ENCODE measurements around the gene LRRC59. TPM values are rescaled to one million over a fixed set of nuclear protein-coding genes. Genes with fewer than 3 reads are reported as not detected.

LRRC59 gene
- total RNA-seq, 1 donor from 2014 or later = 33.6 TPM

GRCh38 chr17:50365649-50366393 lies 31.5 kb downstream of the LRRC59 start:
- DNase-seq (ENCODE audit: low spot score) (no peak), ATAC-seq (no peak)
- intact Hi-C loops (cut with DNase I) = no loop called here

DNA sequence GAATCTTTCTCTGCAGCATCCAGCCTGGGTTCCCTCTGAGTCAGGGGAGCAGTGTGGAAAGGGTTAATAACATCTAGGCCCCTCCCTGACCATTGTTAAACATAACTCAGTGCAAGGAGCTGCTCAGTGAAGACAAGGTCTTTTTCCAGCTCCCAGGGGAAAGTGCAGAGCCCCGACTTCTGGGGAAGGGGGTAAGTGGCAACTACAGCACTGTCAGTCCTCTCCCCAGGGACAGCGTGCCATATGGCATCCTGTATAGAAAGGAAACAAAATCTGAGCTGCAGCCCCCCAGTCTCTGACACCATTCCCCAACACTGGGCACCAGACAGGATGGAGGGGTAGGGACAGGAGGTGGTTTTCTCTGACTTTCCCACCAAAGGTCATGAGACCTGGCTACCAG lies 32.2 kb downstream of the LRRC59 start:
- ATAC-seq = no peak
- no peak for DNase-seq (ENCODE audit: low spot score)
- intact Hi-C loops (cut with DNase I) = no loop called here

DNA sequence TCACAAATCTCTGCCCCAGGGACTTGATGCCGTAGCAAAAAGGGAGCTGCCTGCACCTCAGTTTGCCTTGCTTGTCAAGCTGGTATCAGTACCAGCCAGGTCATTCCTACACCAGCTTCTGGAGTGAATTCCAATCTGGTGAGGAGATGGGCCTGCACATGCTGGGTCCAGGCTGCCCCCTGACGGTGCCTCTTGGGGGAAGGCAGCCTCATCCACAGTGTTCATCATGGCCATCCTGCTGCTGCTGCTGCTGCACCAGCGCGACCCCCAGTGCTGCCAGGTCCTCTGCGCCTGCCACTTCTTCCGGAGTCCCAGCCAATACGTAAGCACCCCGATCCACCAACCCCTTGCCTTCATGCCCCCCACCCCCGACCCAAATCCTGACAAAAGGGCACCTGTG lies 32.6 kb downstream of the LRRC59 start:
- DNase-seq (ENCODE audit: low spot score) = no peak
- ATAC-seq = no peak
- intact Hi-C loops (cut with DNase I) = no loop called here

DNA sequence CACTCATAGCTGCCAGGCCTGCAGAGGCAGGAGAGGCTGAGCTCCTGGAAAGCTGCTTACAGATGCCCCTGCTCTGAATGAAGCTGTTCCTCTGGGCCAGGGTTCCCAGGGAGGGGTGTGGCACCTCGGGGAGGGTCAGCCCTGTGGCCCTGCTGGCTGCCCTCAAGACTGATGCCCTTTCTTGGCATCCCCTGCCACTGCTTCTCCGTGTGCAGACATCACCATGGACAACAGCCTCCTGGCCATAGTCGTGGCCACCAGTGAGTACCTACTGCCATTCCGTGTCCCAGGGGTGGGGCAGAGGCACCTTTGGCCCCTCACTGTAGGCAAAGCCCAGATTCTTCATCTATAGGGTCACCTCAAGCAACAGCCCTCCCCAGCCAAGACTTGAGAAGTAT lies 33.3 kb downstream of the LRRC59 start:
- DNase-seq (ENCODE audit: low spot score) (no peak), ATAC-seq (no peak)
- intact Hi-C loops (cut with DNase I) = no loop called here

DNA sequence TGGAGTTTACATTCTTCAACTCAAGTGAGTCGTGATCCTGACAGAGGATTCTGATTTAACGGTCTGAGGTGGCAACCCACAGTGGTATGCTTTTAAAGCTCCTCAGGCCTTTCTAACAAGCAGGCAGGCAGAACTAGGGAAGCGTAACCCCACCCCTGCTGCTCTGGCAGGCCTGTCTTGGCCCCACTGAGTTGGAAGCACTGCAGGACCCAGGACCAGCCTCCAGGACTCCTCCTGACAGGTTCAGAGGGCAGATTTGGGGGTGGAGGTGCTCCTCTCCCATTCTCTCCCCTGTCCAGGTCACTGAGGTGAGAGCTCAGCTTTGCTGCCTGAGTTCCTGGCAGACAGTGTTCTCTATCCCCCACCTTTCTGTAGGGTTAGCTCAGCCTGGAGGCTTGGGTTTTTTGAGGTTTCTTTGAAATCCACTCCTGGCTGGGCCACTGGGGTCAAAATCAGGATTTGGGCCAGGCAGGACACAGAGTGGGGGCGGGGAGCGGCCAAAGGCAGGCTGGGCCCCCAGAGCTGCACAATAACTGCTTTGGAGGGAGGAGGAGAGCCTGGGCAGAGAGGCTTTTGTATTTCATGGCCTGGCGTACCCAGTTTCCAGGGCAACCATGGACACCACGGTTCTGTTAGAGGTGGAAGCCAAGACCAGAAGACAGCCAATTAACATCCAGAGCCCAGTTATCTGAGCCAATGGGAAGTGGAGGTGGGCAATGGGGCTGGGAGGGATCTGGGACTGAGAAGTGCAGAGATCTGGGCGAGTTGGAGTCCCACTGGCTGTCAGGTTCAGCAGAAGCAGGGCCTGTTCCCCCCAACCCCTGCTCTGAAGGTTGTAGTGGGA lies 33.9 kb downstream of the LRRC59 start:
- ATAC-seq = peak; percentile 67
- intact Hi-C loops (cut with DNase I) = no loop called here
- peak; percentile 28 for DNase-seq (ENCODE audit: low spot score)

DNA sequence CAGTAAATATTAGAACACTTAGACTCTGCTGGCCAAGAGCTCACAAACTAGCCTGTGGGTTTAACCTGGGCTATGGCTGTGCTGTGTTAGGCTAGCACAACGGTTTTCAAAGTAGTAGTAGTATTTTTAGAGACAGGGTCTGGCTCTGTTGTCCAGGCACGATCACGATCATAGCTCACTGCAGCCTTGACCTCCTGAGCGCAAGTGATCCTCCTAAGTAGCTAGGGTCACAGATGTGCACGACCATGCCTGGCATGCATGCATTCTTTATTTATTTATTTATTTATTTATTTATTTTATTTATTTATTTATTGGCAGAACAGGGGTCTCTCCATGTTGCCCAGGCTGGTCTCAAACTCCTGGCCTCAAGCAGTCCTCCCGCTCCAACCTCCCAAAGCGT lies 34.7 kb downstream of the LRRC59 start:
- no peak for DNase-seq (ENCODE audit: low spot score)
- intact Hi-C loops (cut with DNase I) = no loop called here
- ATAC-seq = no peak

GRCh38 chr17:50361561-50362480 lies 35.5 kb downstream of the LRRC59 start:
- DNase-seq (ENCODE audit: low spot score) (peak; percentile 31), ATAC-seq (peak; percentile 59)
- intact Hi-C loops (cut with DNase I) = no loop called here

- ATAC-seq (no peak), DNase-seq (ENCODE audit: low spot score) (peak; percentile 36)
- intact Hi-C loops (cut with DNase I) = no loop called here
Observed at GRCh38 chr17:50360486-50361115, 36.7 kb downstream of the LRRC59 start.

GRCh38 chr17:50359998-50360461 lies 37.3 kb downstream of the LRRC59 start:
- ATAC-seq (no peak), DNase-seq (ENCODE audit: low spot score) (peak; percentile 50)
- intact Hi-C loops (cut with DNase I) = no loop called here

DNA sequence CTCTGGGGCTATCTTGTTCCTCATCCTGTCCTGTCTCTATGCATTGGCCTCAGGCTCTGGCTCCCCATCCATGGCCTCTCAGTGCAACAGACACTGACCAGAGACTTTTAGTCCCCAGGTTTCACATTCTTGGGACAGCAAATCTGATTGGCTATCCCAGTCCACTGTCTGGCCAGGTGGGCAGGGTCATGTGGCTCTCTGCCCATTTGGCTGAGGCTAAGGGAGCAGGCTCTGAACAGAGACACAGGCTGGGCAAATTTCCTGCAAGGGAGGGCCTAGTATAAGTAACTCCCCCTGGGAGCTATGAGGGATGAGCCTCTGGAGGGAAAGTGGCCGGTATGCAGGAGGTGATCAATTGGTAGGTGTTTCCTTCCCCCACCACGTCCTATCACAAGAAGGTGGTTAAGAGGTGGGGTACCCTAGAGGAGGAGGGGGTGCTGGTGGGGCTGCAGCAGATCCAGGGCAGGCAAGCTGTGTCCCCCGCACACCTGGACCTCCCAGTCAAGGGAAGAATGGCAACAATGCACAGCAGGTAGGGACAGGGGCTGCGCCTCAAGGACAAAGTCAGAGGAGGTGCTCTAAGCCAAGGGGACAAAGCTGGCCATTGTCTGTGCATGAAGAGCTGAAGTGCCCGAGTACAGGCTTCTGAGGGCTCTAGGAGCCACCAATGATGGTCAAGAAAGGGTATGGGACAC lies 38.2 kb downstream of the LRRC59 start:
- DNase-seq (ENCODE audit: low spot score) = peak; percentile 25
- intact Hi-C loops (cut with DNase I) = no loop called here
- ATAC-seq = no peak

DNA sequence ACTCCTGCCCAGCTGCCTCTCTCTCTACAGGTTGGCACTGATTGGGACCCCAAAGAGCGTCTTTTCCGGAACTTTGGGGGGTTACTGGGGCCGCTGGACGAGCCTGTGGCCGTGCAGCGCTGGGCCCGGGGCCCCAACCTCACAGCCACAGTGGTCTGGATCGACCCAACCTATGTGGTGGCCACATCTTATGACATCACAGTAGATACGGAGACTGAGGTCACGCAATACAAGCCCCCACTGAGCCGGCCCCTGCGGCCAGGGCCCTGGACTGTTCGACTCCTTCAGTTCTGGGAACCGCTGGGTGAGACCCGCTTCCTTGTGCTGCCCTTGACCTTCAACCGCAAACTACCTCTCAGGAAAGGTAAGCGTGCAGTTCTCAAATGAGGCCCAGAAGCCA lies 39.1 kb downstream of the LRRC59 start:
- no peak for DNase-seq (ENCODE audit: low spot score)
- no peak for ATAC-seq
- intact Hi-C loops (cut with DNase I) = no loop called here

- intact Hi-C loops (cut with DNase I) = no loop called here
- ATAC-seq (no peak), DNase-seq (ENCODE audit: low spot score) (peak; percentile 51)
Observed at GRCh38 chr17:50356892-50357510, 40.3 kb downstream of the LRRC59 start.

DNA sequence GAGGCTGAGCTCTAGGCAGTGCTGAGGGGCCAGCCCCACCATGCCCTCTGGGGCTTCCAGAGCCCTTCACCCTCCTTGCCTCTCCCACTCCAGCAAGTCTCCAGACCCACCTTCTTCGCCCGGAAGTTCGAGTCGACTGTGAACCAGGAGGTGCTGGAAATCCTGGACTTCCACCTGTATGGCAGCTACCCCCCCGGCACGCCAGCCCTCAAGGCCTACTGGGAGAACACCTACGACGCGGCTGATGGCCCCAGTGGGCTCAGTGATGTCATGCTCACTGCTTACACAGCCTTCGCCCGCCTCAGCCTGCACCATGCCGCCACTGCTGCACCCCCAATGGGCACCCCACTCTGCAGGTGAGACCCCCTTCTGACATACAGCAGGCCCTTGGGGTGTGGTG lies 40.9 kb downstream of the LRRC59 start:
- intact Hi-C loops (cut with DNase I) = no loop called here
- peak; percentile 53 for DNase-seq (ENCODE audit: low spot score)
- ATAC-seq = no peak

DNA sequence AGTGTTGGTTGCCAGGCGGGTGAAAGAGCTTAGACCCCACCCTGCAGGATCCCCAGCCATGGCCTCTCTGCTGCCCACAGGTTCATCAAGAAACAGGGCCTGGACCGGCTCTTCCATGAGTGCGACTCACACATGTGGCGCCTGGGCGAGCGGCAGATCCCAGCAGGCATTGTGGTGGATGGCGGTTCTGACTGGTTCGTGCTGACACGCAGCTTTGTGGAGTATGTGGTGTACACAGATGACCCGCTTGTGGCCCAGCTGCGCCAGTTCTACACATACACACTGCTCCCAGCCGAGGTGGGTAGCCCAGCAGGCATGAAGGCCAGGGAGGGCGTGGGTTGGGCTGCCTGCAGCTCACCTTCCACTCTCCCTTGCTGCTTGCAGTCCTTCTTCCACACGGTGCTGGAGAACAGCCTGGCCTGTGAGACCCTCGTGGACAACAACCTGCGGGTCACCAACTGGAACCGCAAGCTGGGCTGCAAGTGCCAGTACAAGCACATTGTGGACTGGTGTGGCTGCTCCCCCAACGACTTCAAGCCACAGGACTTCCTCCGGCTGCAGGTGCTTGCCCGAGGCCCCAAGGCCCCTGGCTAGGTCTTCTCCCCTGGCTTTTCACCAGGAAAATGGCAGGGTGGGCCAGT lies 41.5 kb downstream of the LRRC59 start:
- no peak for ATAC-seq
- DNase-seq (ENCODE audit: low spot score) = peak; percentile 47
- intact Hi-C loops (cut with DNase I) = no loop called here

DNA sequence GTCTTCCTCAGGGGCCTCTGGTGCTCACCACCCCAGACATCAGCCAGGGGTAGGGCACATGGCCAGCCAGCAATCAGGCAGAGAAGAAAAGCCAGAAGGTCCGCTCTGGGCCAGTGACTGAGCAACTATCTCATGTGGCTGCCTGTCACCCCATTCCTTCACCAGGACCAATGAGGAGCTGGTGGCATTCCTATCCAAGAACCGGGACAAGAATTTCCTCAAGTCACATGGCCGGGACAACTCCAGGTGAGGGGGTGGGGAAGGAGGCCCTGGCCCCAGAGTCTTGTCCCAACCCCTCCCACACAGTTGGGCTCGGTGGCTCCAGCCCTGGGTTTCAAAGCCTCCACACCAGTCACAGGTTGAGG lies 42.0 kb downstream of the LRRC59 start:
- DNase-seq (ENCODE audit: low spot score) = no peak
- intact Hi-C loops (cut with DNase I) = no loop called here
- ATAC-seq = no peak

DNA sequence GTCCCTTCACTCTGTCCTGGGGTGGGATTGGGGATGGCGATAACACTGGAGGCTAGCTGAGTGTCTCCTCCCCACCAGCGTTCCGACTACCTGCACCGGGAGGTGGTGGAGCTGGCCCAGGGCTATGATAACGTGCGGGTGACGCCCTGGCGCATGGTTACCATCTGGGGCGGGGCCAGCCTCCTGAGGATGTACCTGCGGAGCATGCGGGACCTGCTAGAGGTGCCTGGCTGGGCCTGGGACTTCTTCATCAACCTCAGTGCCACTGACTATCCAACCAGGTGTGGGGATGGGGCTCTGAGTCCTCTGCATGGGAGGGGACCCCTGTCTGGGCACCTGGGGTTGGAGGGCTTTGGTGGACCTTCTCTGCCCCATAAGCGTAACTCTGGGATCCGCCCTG lies 42.5 kb downstream of the LRRC59 start:
- peak; percentile 58 for DNase-seq (ENCODE audit: low spot score)
- intact Hi-C loops (cut with DNase I) = no loop called here
- ATAC-seq = no peak

GRCh38 chr17:50354198-50354597 lies 43.1 kb downstream of the LRRC59 start:
- DNase-seq (ENCODE audit: low spot score) (peak; percentile 53), ATAC-seq (no peak)
- intact Hi-C loops (cut with DNase I) = no loop called here

Data from sciatic nerve (tissue), 2 donors.